HL-60 (cell line): Measurements from ENCODE around the gene CDC45.

Experiments
- DNase-seq, 2 experiments: peaks; one replicate each; pipeline ENCODE4 v3.0.0-alpha.2; 2010 to 2020; ENCODE audit warnings: low read depth in 1 of 2, low spot score in 1 of 2
- H3K27ac ChIP-seq: fragments of 250-450 bp; sonication (Bioruptor Pico); replicated peaks from 2 replicates; pipeline ENCODE4 v1.5.1; 2020; ENCODE audit warnings: mild to moderate bottlenecking, moderate library complexity
- H3K27me3 ChIP-seq: fragments of 250-450 bp; sonication (Bioruptor Pico); 2 replicates; pipeline ENCODE4 v1.5.1; 2021; ENCODE audit warnings: mild to moderate bottlenecking, moderate library complexity; ENCODE audit not compliant: insufficient read depth, poor library complexity, severe bottlenecking
- H3K4me3 ChIP-seq: replicated peaks from 2 replicates; pipeline ENCODE4 v1.5.1; 2011; ENCODE audit warnings: mild to moderate bottlenecking, control low read depth, low read length; ENCODE audit not compliant: insufficient read depth
- CTCF ChIP-seq: IDR thresholded peaks from one replicate; pipeline ENCODE4 v1.5.1; 2011; ENCODE audit warnings: low read length, control low read depth, inconsistent platforms; ENCODE audit not compliant: insufficient read depth
- GABPA ChIP-seq: IDR thresholded peaks from 2 replicates; pipeline ENCODE4 v1.6.1; 2012; ENCODE audit warnings: low read depth
- POLR2AphosphoS5 ChIP-seq: IDR thresholded peaks from 2 replicates; pipeline ENCODE4 v1.6.1; 2012; ENCODE audit warnings: low read depth
- REST ChIP-seq: IDR thresholded peaks from 2 replicates; pipeline ENCODE4 v1.6.1; 2012; ENCODE audit warnings: low read depth; ENCODE audit not compliant: insufficient replicate concordance
- SPI1 ChIP-seq: IDR thresholded peaks from 2 replicates; pipeline ENCODE4 v1.6.1; 2012; ENCODE audit warnings: low read depth, mild to moderate bottlenecking, borderline replicate concordance

The CDC45 gene

GRCh38 chr22:19492504-19493174 lies 12.9 kb downstream of the CDC45 start:
- Histone ChIP-seq H3K27ac (no peak overlapping the region), H3K27me3 (no peaks in the 10 kb centered on the region), H3K4me3 (no peak overlapping the region)
- DNase-seq, result no peak
- TF ChIP-seq GABPA (no peak), POLR2AphosphoS5 (no peak), CTCF (no peak)

- no peak for TF ChIP-seq GABPA
- DNase-seq, result no peak
- no peaks in the 10 kb centered on the region for H3K27me3 ChIP-seq
- H3K27ac ChIP-seq, result no peak overlapping the region
- no peak overlapping the region for H3K4me3 ChIP-seq
Observed at GRCh38 chr22:19494001-19494560, 14.4 kb downstream of the CDC45 start.

GRCh38 chr22:19494676-19495173 lies 15.0 kb downstream of the CDC45 start:
- TF ChIP-seq GABPA, result no peak
- TF ChIP-seq CTCF, result no peak
- no peak for TF ChIP-seq REST
- no peak for TF ChIP-seq POLR2AphosphoS5
- TF ChIP-seq SPI1, result no peak
- Histone ChIP-seq H3K27ac (no peak overlapping the region), H3K4me3 (no peak overlapping the region), H3K27me3 (no peaks in the 10 kb centered on the region)
- DNase-seq, result no peak

GRCh38 chr22:19495562-19496323 lies 16.0 kb downstream of the CDC45 start:
- Histone ChIP-seq H3K4me3 (no peak overlapping the region), H3K27me3 (no peaks in the 10 kb centered on the region), H3K27ac (no peak overlapping the region)
- no peak for TF ChIP-seq GABPA
- TF ChIP-seq POLR2AphosphoS5, result no peak
- TF ChIP-seq SPI1, result no peak
- no peak for TF ChIP-seq CTCF
- TF ChIP-seq REST, result no peak
- DNase-seq, result no peak
